PC-9 (cell line): ENCODE measurements around the gene GSKIP. TPM values are rescaled to one million over a fixed set of nuclear protein-coding genes. Genes with fewer than 3 reads are reported as not detected.

Experiments
- BruUV-seq: library from RNA; stranded (reverse); fragments of 400-500 nt; replicated peaks from 2 replicates; lab custom pipeline; 2021; lab: Mats Ljungman, UMichigan
- CTCF ChIA-PET: fragments of 300-600 bp; sonication (Branson Sonifier 250); formaldehyde crosslinking; loops from one replicate; lab custom pipeline; 2022; ENCODE audit warnings: antibody characterized with exemption; lab: Charles Lee
- POLR2A ChIA-PET: fragments of 300-600 bp; sonication (Branson Sonifier 250); formaldehyde crosslinking; loops from one replicate; lab custom pipeline; 2022; ENCODE audit warnings: antibody characterized with exemption; ENCODE audit not compliant: unreplicated experiment; lab: Charles Lee
- DNase-seq, 2 experiments: peaks; one replicate each; pipeline versions ENCODE4 v3.0.0 to v3.0.0-alpha.2; 2015 to 2022; ENCODE audit warnings: mixed read lengths in 1 of 2
- H2AFZ ChIP-seq: fragments of 200-600 bp; sonication (generic); 2 replicates; pipeline ENCODE4 v1.8.1; 2017; ENCODE audit warnings: antibody characterized with exemption
- H3F3A ChIP-seq: fragments of 200-600 bp; sonication (generic); 2 replicates; pipeline ENCODE4 v1.8.1; 2017; ENCODE audit warnings: antibody characterized with exemption, mild to moderate bottlenecking, low read depth; ENCODE audit not compliant: insufficient read depth
- H3K27ac ChIP-seq: fragments of 200-600 bp; sonication (generic); 2 replicates; pipeline ENCODE4 v1.6.1; 2016; ENCODE audit warnings: mixed run types
- H3K27me3 ChIP-seq: fragments of 200-600 bp; sonication (generic); 2 replicates; pipeline ENCODE4 v1.6.1; 2016; ENCODE audit warnings: low read depth, mixed run types; ENCODE audit not compliant: insufficient read depth
- H3K36me3 ChIP-seq: fragments of 200-600 bp; sonication (generic); 2 replicates; pipeline ENCODE4 v1.6.1; 2016; ENCODE audit warnings: low read depth, mixed run types
- H3K4me1 ChIP-seq: fragments of 200-600 bp; sonication (generic); replicated peaks from 2 replicates; pipeline ENCODE4 v1.6.1; 2016; ENCODE audit warnings: mixed run types; ENCODE audit not compliant: insufficient read depth
- H3K4me2 ChIP-seq: fragments of 200-600 bp; sonication (generic); 2 replicates; pipeline ENCODE4 v1.6.1; 2017; ENCODE audit warnings: mixed run types
- H3K4me3 ChIP-seq: fragments of 200-600 bp; sonication (generic); 2 replicates; pipeline ENCODE4 v1.6.1; 2016; ENCODE audit warnings: mixed run types
- H3K79me2 ChIP-seq: fragments of 200-600 bp; sonication (generic); 2 replicates; pipeline ENCODE4 v1.6.1; 2017; ENCODE audit warnings: low read depth, mixed run types
- H3K9me2 ChIP-seq: fragments of 200-600 bp; sonication (generic); 2 replicates; pipeline ENCODE4 v1.8.1; 2017; ENCODE audit warnings: mild to moderate bottlenecking; ENCODE audit not compliant: insufficient read depth
- H3K9me3 ChIP-seq: fragments of 200-600 bp; sonication (generic); 2 replicates; pipeline ENCODE4 v1.8.1; 2016; ENCODE audit warnings: low read depth; ENCODE audit not compliant: insufficient read depth
- H4K20me1 ChIP-seq: fragments of 200-600 bp; sonication (generic); 2 replicates; pipeline ENCODE4 v1.8.1; 2017; ENCODE audit not compliant: insufficient read depth
- CTCF ChIP-seq: fragments of 200-600 bp; sonication (generic); conservative IDR thresholded peaks from 2 replicates; pipeline ENCODE4 v1.6.1; 2017; ENCODE audit warnings: mixed run types, antibody characterized with exemption, mild to moderate bottlenecking, moderate library complexity
- EZH2 ChIP-seq: fragments of 200-600 bp; sonication (generic); IDR thresholded peaks from 2 replicates; pipeline ENCODE4 v1.8.0; 2017; ENCODE audit warnings: antibody characterized with exemption, low read depth
- intact Hi-C: fragments of 100-400 bp; cut with micrococcal nuclease; formaldehyde crosslinking; loops from one replicate; pipeline ENCODE4 v1.10.0; 2022; ENCODE audit not compliant: unreplicated experiment
- total RNA-seq: library from RNA; stranded (reverse); gene quantifications from 2 replicates; pipeline ENCODE4 v1.2.3, GENCODE V29; 2021

The GSKIP gene
- total RNA-seq, 1 experiment from 2014 or later, result 7.2 TPM

GRCh38 chr14:96368534-96368933, 5.2 kb downstream of the GSKIP start:
- H4K20me1 ChIP-seq, result no peaks in the 10 kb centered on the region
- H3K27ac ChIP-seq, result no peak overlapping the region
- H3K4me2 ChIP-seq, result no peak overlapping the region
- POLR2A ChIA-PET, result no interaction called here
- H2AFZ ChIP-seq, result no peak overlapping the region
- H3K36me3 ChIP-seq, result no peaks in the 10 kb centered on the region
- TF ChIP-seq EZH2 (no peak), CTCF (no peak)
- intact Hi-C loops, result no loop called here
- no TSS peak for BruUV-seq
- H3K9me3 ChIP-seq, result no peaks in the 10 kb centered on the region
- peaks cover 20% of the 10 kb centered on the region for H3K79me2 ChIP-seq
- no peaks in the 10 kb centered on the region for H3K9me2 ChIP-seq
- H3K4me1 ChIP-seq, result peaks cover 9% of the 10 kb centered on the region; the same call in 1 of the 2 replicates
- no peak overlapping the region for H3K4me3 ChIP-seq
- H3K27me3 ChIP-seq, result no peaks in the 10 kb centered on the region
- DNase-seq, result no peak
- H3F3A ChIP-seq, result no peaks in the 10 kb centered on the region
- CTCF ChIA-PET, result no interaction called here

- CTCF ChIA-PET, result no interaction called here
- POLR2A ChIA-PET, result no interaction called here
These were observed 7.2 kb downstream of the GSKIP start for GRCh38 chr14:96370528-96370927.

GRCh38 chr14:96373538-96373937, 10.2 kb downstream of the GSKIP start:
- Histone ChIP-seq H2AFZ (no peak overlapping the region), H3K4me3 (no peak overlapping the region), H3K4me1 (no peaks in the 10 kb centered on the region), H4K20me1 (no peaks in the 10 kb centered on the region), H3K36me3 (no peaks in the 10 kb centered on the region), H3F3A (no peaks in the 10 kb centered on the region), H3K9me2 (no peaks in the 10 kb centered on the region), H3K79me2 (no peaks in the 10 kb centered on the region), H3K27me3 (no peaks in the 10 kb centered on the region), H3K9me3 (no peaks in the 10 kb centered on the region), H3K27ac (no peak overlapping the region), H3K4me2 (no peak overlapping the region)
- TF ChIP-seq EZH2, result no peak
- TF ChIP-seq CTCF, result no peak
- CTCF ChIA-PET, result interaction anchor here (0.6 kb wide), 1 partner anchor 149 kb away, joined by 12 read pairs; no protein-coding TSS in a partner anchor
- intact Hi-C loops, result no loop called here
- DNase-seq, result no peak
- BruUV-seq, result no TSS peak
- POLR2A ChIA-PET, result no interaction called here

More at GRCh38 chr14:96370528-96370927, 7.2 kb downstream of the GSKIP start:
- no peak overlapping the region for H3K4me3 ChIP-seq
- H4K20me1 ChIP-seq, result no peaks in the 10 kb centered on the region
- no peaks in the 10 kb centered on the region for H3F3A ChIP-seq
- H3K79me2 ChIP-seq, result peaks cover 6% of the 10 kb centered on the region
- no peak overlapping the region for H2AFZ ChIP-seq
- no TSS peak for BruUV-seq
- no peaks in the 10 kb centered on the region for H3K27me3 ChIP-seq
- intact Hi-C loops, result no loop called here
- H3K9me3 ChIP-seq, result no peaks in the 10 kb centered on the region
- H3K9me2 ChIP-seq, result no peaks in the 10 kb centered on the region
- no peaks in the 10 kb centered on the region for H3K36me3 ChIP-seq
- H3K27ac ChIP-seq, result no peak overlapping the region
- no peak overlapping the region for H3K4me2 ChIP-seq
- H3K4me1 ChIP-seq, result no peaks in the 10 kb centered on the region
- DNase-seq, result no peak
- no peak for TF ChIP-seq CTCF
- TF ChIP-seq EZH2, result no peak
